GM18951 (cell line): ENCODE data around the gene BCAR3.

Source experiments
- POLR2A ChIP-seq: IDR thresholded peaks from 4 replicates; pipeline ENCODE4 v1.6.1; 2011; ENCODE audit warnings: mild to moderate bottlenecking; ENCODE audit not compliant: insufficient read length, insufficient read depth; ENCODE audit errors: extremely low read depth
- in situ Hi-C: fragments of 300-500 bp; cut with MboI; formaldehyde crosslinking; loops from one replicate; pipeline ENCODE4 v1.12.0; 2022; ENCODE audit warnings: low sequenced_read_pairs, mixed read lengths, inconsistent platforms; ENCODE audit not compliant: unreplicated experiment

BCAR3 gene

GRCh38 chr1:93522721-93523120 lies 158.9 kb downstream of the BCAR3 start:
- in situ Hi-C loops, result no loop called here
- no peak for TF ChIP-seq POLR2A

- TF ChIP-seq POLR2A, result no peak
Measured at GRCh38 chr1:93521618-93522017, 160.0 kb downstream of the BCAR3 start.

GRCh38 chr1:93519199-93519829 lies 162.3 kb downstream of the BCAR3 start:
- TF ChIP-seq POLR2A, result no peak
- in situ Hi-C loops, result no loop called here

More at GRCh38 chr1:93521618-93522017, 160.0 kb downstream of the BCAR3 start:
- in situ Hi-C loops, result no loop called here

GRCh38 chr1:93518516-93518915 lies 163.1 kb downstream of the BCAR3 start:
- in situ Hi-C loops, result no loop called here
- TF ChIP-seq POLR2A, result no peak

- in situ Hi-C loops, result no loop called here
- no peak for TF ChIP-seq POLR2A
Measured at GRCh38 chr1:93516164-93516563, 165.5 kb downstream of the BCAR3 start.
